Small intestine (tissue), 16 donors: ENCODE measurements around the gene ARID3B. TPM values are rescaled to one million over a fixed set of nuclear protein-coding genes. Genes with fewer than 3 reads are reported as not detected.

Experiments used
- DNase-seq, 2 donors: peaks; one replicate each; pipeline versions ENCODE4 v3.0.0 to v3.0.0-alpha.2; 2013
- FAIRE-seq: peaks from 2 replicates; lab custom pipeline; 2012; peaks lifted over from hg19 to GRCh38; lab: Jason Lieb, UNC
- H3K27ac ChIP-seq, 3 donors: one replicate each; pipeline ENCODE4 v1.5.1; 2013; ENCODE audit warnings: low read length in 2 of 3, mild to moderate bottlenecking in 2 of 3, control low read depth in 1 of 3, inconsistent platforms in 1 of 3, low read depth in 1 of 3, moderate library complexity in 1 of 3
- H3K27me3 ChIP-seq, 3 donors: one replicate each; pipeline ENCODE4 v1.6.1; 2013; ENCODE audit warnings: low read length in 3 of 3, inconsistent platforms in 1 of 3; ENCODE audit not compliant: control insufficient read depth in 3 of 3, insufficient read depth in 3 of 3
- H3K36me3 ChIP-seq, 3 donors: one replicate each; pipeline ENCODE4 v1.6.1; 2013; ENCODE audit warnings: low read length in 3 of 3, inconsistent platforms in 1 of 3, low read depth in 1 of 3, mild to moderate bottlenecking in 1 of 3, moderate library complexity in 1 of 3; ENCODE audit not compliant: control insufficient read depth in 3 of 3, insufficient read depth in 2 of 3
- H3K4me1 ChIP-seq, 3 donors: one replicate each; pipeline ENCODE4 v1.6.1; 2013; ENCODE audit warnings: low read length in 2 of 3, inconsistent platforms in 1 of 3, low read depth in 1 of 3, mild to moderate bottlenecking in 1 of 3, moderate library complexity in 1 of 3; ENCODE audit not compliant: control insufficient read depth in 3 of 3, insufficient read depth in 2 of 3
- H3K4me3 ChIP-seq, 3 donors: one replicate each; pipeline ENCODE4 v1.5.1; 2013; ENCODE audit warnings: low read length in 3 of 3, control low read depth in 1 of 3, inconsistent platforms in 1 of 3, low read depth in 1 of 3, mild to moderate bottlenecking in 1 of 3, moderate library complexity in 1 of 3
- H3K9me3 ChIP-seq, 2 donors: one replicate each; pipeline ENCODE4 v1.6.1; 2013; ENCODE audit warnings: low read depth in 1 of 2, low read length in 1 of 2; ENCODE audit not compliant: control insufficient read depth in 2 of 2, insufficient read depth in 1 of 2
- WGBS, 3 donors: extraction: QIAGEN DNeasy Blood & Tissue Kit; methylation state at CpG; one replicate each; pipeline ENCODE4 v1.1.7; 2013; 5-methylcytosine and 5-hydroxymethylcytosine counted together
- long read RNA-seq, 10 donors: transcript quantifications; one replicate each; lab custom pipeline, GENCODE V29; 2026
- polyA plus RNA-seq, 4 donors: library from polyadenylated mRNA; stranded (reverse) in 3 of 4; unstranded in 1 of 4; fragments of 200-250 nt in 3 of 4; fragments of 120-200 nt in 1 of 4; gene quantifications; one replicate each; pipeline versions ENCODE4 v1.2.1 to v1.2.3, GENCODE V29; 2013
- donor health status: healthy with polysubstance abuse.
- donor health status: control.
- donor health status: control.
- donor health status: Bipolar disorder and iron deficiency.
- donor health status: healthy.

Gene ARID3B
- polyA plus RNA-seq = 10 to 100 TPM in 1 of 4 donors, 1 to 10 TPM in 3; 4.0 to 11.3 (median 5.4) TPM
- long read RNA-seq, donor 1 = 0 reads
- long read RNA-seq, donor 2, full-length matches to known transcripts = 1 of 1 reads
- long read RNA-seq, donor 2, partial matches to known transcripts = 0 of 1 reads
- long read RNA-seq, donor 2, other reads (novel, unspliced or antisense) = 0 of 1 reads
- long read RNA-seq, donor 3 = 0 reads
- long read RNA-seq, donor 4 = 0 reads
- long read RNA-seq, donor 5 = 0 reads
- long read RNA-seq, donor 6, partial matches to known transcripts = 0 of 1 reads
- long read RNA-seq, donor 6, other reads (novel, unspliced or antisense) = 0 of 1 reads
- long read RNA-seq, donor 7 = 0 reads
- long read RNA-seq, donor 8 = 0 reads
- long read RNA-seq, donor 9 = 0 reads
- long read RNA-seq, donor 10, full-length matches to known transcripts = 2 of 2 reads
- long read RNA-seq, donor 10, partial matches to known transcripts = 0 of 2 reads
- long read RNA-seq, donor 10, other reads (novel, unspliced or antisense) = 0 of 2 reads

- peak within 1 kb of the TSS; percentile 75 to 91 (median 78) for H3K27ac ChIP-seq
- FAIRE-seq (no peak), DNase-seq (peak; percentile 96 to 98)
- H3K36me3 ChIP-seq = peaks cover 0 to 4% (median 0%) of the 10 kb centered on the region in 3 donors
- no peaks in the 10 kb centered on the region for H3K9me3 ChIP-seq
- H3K4me1 ChIP-seq = peaks cover 3 to 11% (median 6%) of the 10 kb centered on the region in 3 donors
- 0 to 1% (median 1%) methylated on average over 57 to 73 of the region's 73 CpGs for WGBS, 3 donors
- no peaks in the 10 kb centered on the region for H3K27me3 ChIP-seq
- peak within 1 kb of the TSS; percentile 75 to 99 (median 97) for H3K4me3 ChIP-seq
Measured at GRCh38 chr15:74540761-74541493, at the start of gene ARID3B. ARID3B (plus strand) TSS chr15:74541220; CDS start chr15:74543937, 2,717 bp downstream.

GRCh38 chr15:74496648-74497047 is 44.4 kb upstream of the ARID3B start:
- H3K4me1 ChIP-seq = no peaks in the 10 kb centered on the region
- no peaks in the 10 kb centered on the region for H3K36me3 ChIP-seq
- no peaks in the 10 kb centered on the region for H3K9me3 ChIP-seq
- WGBS, 3 donors = 92 to 97% (median 95%) methylated on average over 3 of the region's 3 CpGs
- DNase-seq = no peak
- no peak overlapping the region for H3K4me3 ChIP-seq
- no peaks in the 10 kb centered on the region for H3K27me3 ChIP-seq
- no peak overlapping the region for H3K27ac ChIP-seq
- FAIRE-seq = no peak

- Histone ChIP-seq H3K27ac (no peak overlapping the region), H3K36me3 (peaks cover 0 to 2% (median 0%) of the 10 kb centered on the region in 3 donors), H3K4me3 (no peak overlapping the region), H3K4me1 (no peaks in the 10 kb centered on the region), H3K27me3 (no peaks in the 10 kb centered on the region), H3K9me3 (no peaks in the 10 kb centered on the region)
- DNase-seq (peak; percentile 20 to 65), FAIRE-seq (no peak)
- 16 to 58% (median 26%) methylated on average over 2 of the region's 2 CpGs for WGBS, 3 donors
Measured at GRCh38 chr15:74497584-74497983, 43.4 kb upstream of the ARID3B start.

- H3K4me3 ChIP-seq = no peak overlapping the region
- DNase-seq (no peak), FAIRE-seq (no peak)
- H3K9me3 ChIP-seq = no peaks in the 10 kb centered on the region
- H3K36me3 ChIP-seq = peaks cover 0 to 2% (median 0%) of the 10 kb centered on the region in 3 donors
- WGBS, 3 donors = 91 to 93% (median 93%) methylated on average over 2 of the region's 2 CpGs
- no peaks in the 10 kb centered on the region for H3K27me3 ChIP-seq
- H3K27ac ChIP-seq = no peak overlapping the region
- H3K4me1 ChIP-seq = no peaks in the 10 kb centered on the region
Measured at GRCh38 chr15:74499366-74499765, 41.7 kb upstream of the ARID3B start.

DNA sequence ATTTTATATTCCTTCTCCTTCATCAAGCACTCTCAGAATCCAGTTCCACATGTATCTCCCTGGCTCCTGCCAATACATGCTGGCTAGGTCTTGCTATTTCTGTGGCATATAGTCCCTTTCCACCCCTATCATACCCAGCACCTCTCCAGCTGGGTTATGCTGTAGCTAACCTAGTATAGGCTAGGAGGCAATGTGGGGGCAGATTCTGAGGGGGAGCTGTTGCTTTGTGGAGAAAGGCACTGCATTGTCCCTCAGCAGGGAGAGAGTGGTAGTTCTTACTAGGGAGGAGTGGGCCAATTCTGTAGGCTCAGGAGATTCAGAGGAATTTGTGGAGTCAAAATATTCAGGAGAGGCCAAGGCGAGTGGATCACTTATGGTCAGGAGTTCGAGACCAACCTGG is 40.6 kb upstream of the ARID3B start:
- Histone ChIP-seq H3K4me3 (no peak overlapping the region), H3K4me1 (no peaks in the 10 kb centered on the region), H3K36me3 (peaks cover 0 to 5% (median 0%) of the 10 kb centered on the region in 3 donors), H3K9me3 (no peaks in the 10 kb centered on the region), H3K27ac (no peak overlapping the region), H3K27me3 (no peaks in the 10 kb centered on the region)
- 89 to 100% (median 100%) methylated on average over 2 of the region's 2 CpGs for WGBS, 3 donors
- DNase-seq (no peak), FAIRE-seq (no peak)

GRCh38 chr15:74502301-74502700 is 38.7 kb upstream of the ARID3B start:
- no peak overlapping the region for H3K4me3 ChIP-seq
- 81 to 94% (median 92%) methylated on average over 3 of the region's 3 CpGs for WGBS, 3 donors
- FAIRE-seq (no peak), DNase-seq (no peak)
- peaks cover 0 to 8% (median 0%) of the 10 kb centered on the region in 3 donors for H3K36me3 ChIP-seq
- no peaks in the 10 kb centered on the region for H3K4me1 ChIP-seq
- no peaks in the 10 kb centered on the region for H3K27me3 ChIP-seq
- no peaks in the 10 kb centered on the region for H3K9me3 ChIP-seq
- no peak overlapping the region for H3K27ac ChIP-seq

DNA sequence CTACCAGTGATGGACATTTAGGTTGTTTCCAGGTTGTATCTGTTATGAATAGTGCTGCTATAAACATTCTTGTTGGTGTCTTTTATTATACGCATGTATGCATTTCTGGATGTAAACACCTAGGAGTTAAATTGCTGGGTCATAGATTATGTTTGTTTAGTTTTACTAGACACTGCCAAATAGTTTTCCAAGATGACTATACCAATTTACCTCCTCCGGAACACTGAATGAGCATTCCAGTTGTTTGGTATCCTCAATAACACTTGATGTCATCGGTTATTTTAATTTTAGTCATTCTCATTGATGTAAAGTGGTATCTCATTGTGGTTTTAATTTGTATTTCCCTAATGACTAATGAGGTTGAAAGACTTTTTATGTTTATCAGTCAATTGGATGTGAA is 36.6 kb upstream of the ARID3B start:
- Histone ChIP-seq H3K27me3 (no peaks in the 10 kb centered on the region), H3K9me3 (no peaks in the 10 kb centered on the region), H3K36me3 (peaks cover 0 to 8% (median 0%) of the 10 kb centered on the region in 3 donors), H3K4me3 (no peak overlapping the region), H3K4me1 (no peaks in the 10 kb centered on the region), H3K27ac (no peak overlapping the region)
- FAIRE-seq (no peak), DNase-seq (no peak)
- WGBS, 3 donors = 79 to 92% (median 91%) methylated on average over 3 of the region's 3 CpGs

DNA sequence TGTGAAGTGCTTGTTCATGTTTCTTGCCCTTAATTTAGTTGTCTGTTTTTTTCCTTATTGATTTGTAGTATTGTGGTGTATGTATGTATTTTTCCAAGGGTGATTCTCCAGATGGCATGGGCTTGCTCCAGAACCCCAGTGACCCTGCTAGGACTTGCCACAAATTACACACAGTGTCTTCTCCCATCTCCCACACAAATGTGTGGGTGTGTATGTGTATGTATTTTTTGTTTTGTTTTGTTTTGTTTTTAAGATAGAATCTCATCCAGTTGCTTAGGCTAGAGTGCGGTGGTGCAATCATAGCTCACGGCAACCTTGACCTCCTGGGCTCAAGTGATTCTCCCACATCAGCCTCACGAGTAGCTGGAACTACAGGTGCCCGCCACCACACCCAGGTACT is 36.2 kb upstream of the ARID3B start:
- peaks cover 0 to 8% (median 0%) of the 10 kb centered on the region in 3 donors for H3K36me3 ChIP-seq
- no peaks in the 10 kb centered on the region for H3K27me3 ChIP-seq
- DNase-seq (no peak), FAIRE-seq (no peak)
- no peak overlapping the region for H3K4me3 ChIP-seq
- WGBS, 3 donors = 92 to 95% (median 93%) methylated on average over 4 of the region's 4 CpGs
- no peak overlapping the region for H3K27ac ChIP-seq
- no peaks in the 10 kb centered on the region for H3K9me3 ChIP-seq
- H3K4me1 ChIP-seq = no peaks in the 10 kb centered on the region
